GM06990 (cell line): ENCODE results near the gene PSMA6.
"Not testable (repeated sequence)": the region's sequence is repeated elsewhere in the genome, so short reads cannot be mapped to it uniquely, and the experiment has no call there.

ENCODE experiments used
- DNase-seq: peaks from one replicate; pipeline ENCODE4 v3.0.0-alpha.2; 2011; ENCODE audit not compliant: insufficient read length; ENCODE audit errors: extremely low read depth
- H3K27me3 ChIP-seq: replicated peaks from 2 replicates; pipeline ENCODE4 v1.6.0; 2011; ENCODE audit warnings: low read length; ENCODE audit not compliant: control insufficient read depth, insufficient read depth
- H3K36me3 ChIP-seq: 2 replicates; pipeline ENCODE4 v1.5.1; 2011; ENCODE audit warnings: low read length; ENCODE audit not compliant: control insufficient read depth, insufficient read depth
- H3K4me3 ChIP-seq: replicated peaks from 2 replicates; pipeline ENCODE4 v1.5.1; 2011; ENCODE audit warnings: low read depth, mild to moderate bottlenecking, control low read depth, low read length
- CTCF ChIP-seq: IDR thresholded peaks from 2 replicates; pipeline ENCODE4 v1.5.1; 2011; ENCODE audit warnings: low read length, control low read depth, mild to moderate bottlenecking, inconsistent platforms; ENCODE audit not compliant: insufficient read depth, poor library complexity, severe bottlenecking

PSMA6 gene

DNA sequence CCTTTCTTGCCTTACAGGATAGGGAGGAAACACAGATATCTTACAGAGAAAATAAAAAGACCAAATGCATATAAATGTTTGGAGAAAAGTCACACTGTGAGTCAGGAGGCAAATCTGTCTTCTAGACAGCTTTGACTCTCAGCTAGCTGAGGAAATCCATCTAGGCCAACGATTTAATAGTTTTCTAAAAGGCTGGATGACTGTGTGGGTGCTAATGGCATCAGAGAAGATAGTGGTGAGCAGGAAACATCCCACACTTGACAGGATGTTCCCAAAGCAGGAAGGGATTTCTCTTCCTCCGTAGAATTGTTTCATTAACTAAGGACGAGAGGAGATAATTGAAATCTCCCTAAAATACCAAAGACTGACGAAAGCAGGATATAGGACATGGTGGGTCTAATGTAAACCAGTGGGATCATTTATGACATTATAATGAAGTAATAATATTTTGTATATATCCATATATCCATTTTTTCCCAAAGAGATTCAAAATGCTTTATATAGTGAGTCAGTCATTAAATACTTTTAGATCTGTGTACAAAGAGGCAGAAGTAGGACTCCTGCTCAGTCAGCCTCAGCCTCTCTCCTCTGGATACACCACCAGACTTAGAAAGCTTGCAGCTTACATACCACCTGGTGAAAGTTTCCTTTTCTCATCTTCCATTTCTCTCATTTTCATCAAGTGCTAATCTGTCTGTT, 44.3 kb upstream of the PSMA6 start:
- Histone ChIP-seq H3K27me3 (no peaks in the 10 kb centered on the region), H3K36me3 (no peaks in the 10 kb centered on the region), H3K4me3 (no peak overlapping the region)
- TF ChIP-seq CTCF: no peak
- DNase-seq: no peak

- no peaks in the 10 kb centered on the region for H3K36me3 ChIP-seq
- H3K4me3 ChIP-seq: no peak overlapping the region
- DNase-seq: no peak
- TF ChIP-seq CTCF: no peak
- no peaks in the 10 kb centered on the region for H3K27me3 ChIP-seq
Observed at GRCh38 chr14:35248476-35248788, 43.8 kb upstream of the PSMA6 start.

- no peak for DNase-seq
- no peak for TF ChIP-seq CTCF
- H3K36me3 ChIP-seq: no peaks in the 10 kb centered on the region
- no peak overlapping the region for H3K4me3 ChIP-seq
- H3K27me3 ChIP-seq: no peaks in the 10 kb centered on the region
Observed at GRCh38 chr14:35250319-35250718, 41.9 kb upstream of the PSMA6 start.

DNA sequence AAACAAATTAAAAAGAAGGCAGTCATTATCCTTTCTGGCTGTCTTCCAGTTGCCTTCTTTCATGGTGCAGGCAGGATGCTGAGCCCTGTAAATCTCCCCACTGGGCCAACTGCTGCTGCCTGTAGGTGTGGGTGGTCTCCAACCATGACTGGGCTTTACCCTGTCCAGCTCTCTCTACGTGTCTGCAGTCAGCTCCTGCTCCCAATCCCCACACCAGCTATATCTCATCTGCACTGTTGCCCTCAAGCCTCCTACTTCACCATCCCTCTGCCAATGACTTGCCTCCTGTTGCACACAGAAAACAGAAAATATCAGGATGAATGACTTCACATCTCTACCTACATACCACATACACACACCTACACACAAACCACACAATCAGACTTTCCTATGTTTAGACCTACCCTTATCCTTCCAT, 39.7 kb upstream of the PSMA6 start:
- no peak for DNase-seq
- no peaks in the 10 kb centered on the region for H3K36me3 ChIP-seq
- no peak for TF ChIP-seq CTCF

GRCh38 chr14:35253056-35253455, 39.1 kb upstream of the PSMA6 start:
- not testable (repeated sequence) for DNase-seq, H3K36me3 ChIP-seq, H3K4me3 ChIP-seq, H3K27me3 ChIP-seq

More for the DNA sequence above, 39.7 kb upstream of the PSMA6 start:
- Histone ChIP-seq H3K27me3 (no peaks in the 10 kb centered on the region), H3K4me3 (no peak overlapping the region)

- not testable (repeated sequence) for DNase-seq, H3K27me3 ChIP-seq, H3K36me3 ChIP-seq, H3K4me3 ChIP-seq
Observed at GRCh38 chr14:35254034-35254622, 38.1 kb upstream of the PSMA6 start.

GRCh38 chr14:35254736-35255135, 37.4 kb upstream of the PSMA6 start:
- no peak for TF ChIP-seq CTCF
- Histone ChIP-seq H3K4me3 (no peak overlapping the region), H3K36me3 (no peaks in the 10 kb centered on the region), H3K27me3 (no peaks in the 10 kb centered on the region)
- DNase-seq: peak; percentile 31
